Activated CD8-positive, alpha-beta memory T cell treated with anti-CD3 and anti-CD28 coated beads, Interleukin-2, amount 50 U/mL, for 1 hour (primary cell): ENCODE data around the gene CYB5R3.
"Not testable (repeated sequence)": the region's sequence is repeated elsewhere in the genome, so short reads cannot be mapped to it uniquely, and the experiment has no call there.

Source experiments
- DNase-seq: peaks from one replicate; pipeline ENCODE4 v3.0.0-alpha.2; 2020; ENCODE audit errors: extremely low read depth

CYB5R3 gene

GRCh38 chr22:42571068-42571467 lies 78.1 kb downstream of the CYB5R3 start:
- not testable (repeated sequence) for DNase-seq

- DNase-seq, result not testable (repeated sequence)
Observed at GRCh38 chr22:42570580-42570979, 78.6 kb downstream of the CYB5R3 start.

- not testable (repeated sequence) for DNase-seq
Observed at GRCh38 chr22:42567950-42568349, 81.2 kb downstream of the CYB5R3 start.
